ENCODE data around the gene HBP1. TPM values are rescaled to one million over a fixed set of nuclear protein-coding genes. Genes with fewer than 3 reads are reported as not detected.
"Not testable (repeated sequence)": the region's sequence is repeated elsewhere in the genome, so short reads cannot be mapped to it uniquely, and the experiment has no call there.

The HBP1 gene
- total and polyA plus RNA-seq, 2 of the 13 experiments (the other 11 are each of a cell fraction or from before 2014, with no cell fraction given), result 22.9 to 44.1 TPM

- TF ChIP-seq, protein P1, sequence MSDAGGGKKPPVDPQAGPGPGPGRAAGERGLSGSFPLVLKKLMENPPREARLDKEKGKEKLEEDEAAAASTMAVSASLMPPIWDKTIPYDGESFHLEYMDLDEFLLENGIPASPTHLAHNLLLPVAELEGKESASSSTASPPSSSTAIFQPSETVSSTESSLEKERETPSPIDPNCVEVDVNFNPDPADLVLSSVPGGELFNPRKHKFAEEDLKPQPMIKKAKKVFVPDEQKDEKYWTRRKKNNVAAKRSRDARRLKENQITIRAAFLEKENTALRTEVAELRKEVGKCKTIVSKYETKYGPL (CRISPR knock-in tag; IDR thresholded peaks at IDR 0.05), result no peak
- no peak for TF ChIP-seq ZNF788 (CRISPR knock-in tag; IDR thresholded peaks at IDR 0.05; ENCODE audit: borderline replicate concordance)
- no peak for TF ChIP-seq ZNF263 (CRISPR knock-in tag; IDR thresholded peaks at IDR 0.05)
Measured at GRCh38 chr7:107138696-107139420, 29.9 kb upstream of the HBP1 start (continued).

- H2AFZ ChIP-seq (ENCODE audit: low read length); CTCF ChIA-PET (ENCODE audit: low intra/inter-chr PET ratio, low total read pairs); BruUV-seq (replicated peaks): not testable (repeated sequence)
Measured at GRCh38 chr7:107143875-107144274, 24.9 kb upstream of the HBP1 start.

More at GRCh38 chr7:107143875-107144274, 24.9 kb upstream of the HBP1 start:
- H3K27me3 ChIP-seq (ENCODE audit: control insufficient read depth in 1 of 2, insufficient read depth in 2 of 2, low read length in 2 of 2); in situ Hi-C loops (cut with HindIII; ENCODE audit: extremely low pct_ligation_motif_present, low pct_unique_long_range_greater_than_20kb); H3K4me3 ChIP-seq (replicated peaks in 1 of 3; ENCODE audit: insufficient read depth in 1 of 3, low read depth in 2 of 3, low read length in 3 of 3); DNase-seq (ENCODE audit: low spot score); intact Hi-C loops (cut with micrococcal nuclease; ENCODE audit: unreplicated experiment); H3K27ac ChIP-seq (ENCODE audit: extremely low read length, insufficient read depth, low read length); POLR2A ChIA-PET; H3K36me3 ChIP-seq (replicated peaks in 1 of 2; ENCODE audit: control insufficient read depth in 1 of 2, insufficient read depth in 2 of 2, low read length in 2 of 2); ATAC-seq; H3K9ac ChIP-seq (ENCODE audit: insufficient read depth, low read depth, low read length); FAIRE-seq; H3K9me3 ChIP-seq (ENCODE audit: low read length); H3K79me2 ChIP-seq (ENCODE audit: insufficient read depth, low read length); H3K4me2 ChIP-seq (ENCODE audit: low read depth, low read length); H3K4me1 ChIP-seq (ENCODE audit: insufficient read depth, low read length); H4K20me1 ChIP-seq (ENCODE audit: insufficient read depth, low read length): not testable (repeated sequence)
- WGBS (ENCODE audit: low lambda C conversion rate), result 30% methylated on average over 5 of the region's 5 CpGs

Measured in HepG2 (cell line).